K562 (cell line): ENCODE results near the gene CLDN14. TPM values are rescaled to one million over a fixed set of nuclear protein-coding genes. Genes with fewer than 3 reads are reported as not detected.

Experiments used
- CBFA2T3 ChIP-seq: fragments of 450-650 bp; IDR thresholded peaks from 2 replicates; pipeline ENCODE4 v1.6.1; 2017
- CBX2 ChIP-seq: fragments of 200-600 bp; sonication (generic); IDR thresholded peaks from one replicate; pipeline ENCODE4 v1.6.1; 2012; ENCODE audit warnings: mild to moderate bottlenecking, low read length, inconsistent platforms; ENCODE audit not compliant: insufficient read depth, poor library complexity, severe bottlenecking
- CHD7 ChIP-seq: fragments of 200-600 bp; sonication (generic); IDR thresholded peaks from one replicate; pipeline ENCODE4 v1.6.1; 2012; ENCODE audit warnings: mild to moderate bottlenecking, low read depth, low read length, inconsistent platforms
- CTCF ChIP-seq, 3 experiments: IDR thresholded peaks in 2 of 3; conservative IDR thresholded peaks in 1 of 3; 2 replicates each; pipeline ENCODE4 v1.5.1; 2011 to 2012; ENCODE audit warnings: low read length in 3 of 3, mild to moderate bottlenecking in 3 of 3, control low read depth in 2 of 3, improper control_type of control experiment in 1 of 3, inconsistent platforms in 1 of 3, low read depth in 1 of 3, mixed read lengths in 1 of 3, moderate library complexity in 1 of 3; ENCODE audit not compliant: insufficient read depth in 2 of 3
- E2F8 ChIP-seq: fragments of 450-650 bp; IDR thresholded peaks from 2 replicates; pipeline ENCODE4 v1.7.1; 2018; ENCODE audit warnings: mild to moderate bottlenecking, low read depth; ENCODE audit not compliant: partially characterized antibody
- HNRNPLL ChIP-seq: fragments of 200-400 bp; formaldehyde crosslinking; IDR thresholded peaks from 2 replicates; pipeline ENCODE4 v1.6.1; 2017; ENCODE audit warnings: low read length, low read depth, mild to moderate bottlenecking; ENCODE audit not compliant: poor library complexity, severe bottlenecking
- SP2 ChIP-seq: IDR thresholded peaks from 2 replicates; pipeline ENCODE4 v1.6.1; 2011; ENCODE audit warnings: mild to moderate bottlenecking, low read depth, low read length, moderate library complexity; ENCODE audit not compliant: poor library complexity, severe bottlenecking; ENCODE audit errors: extremely low read depth
- TCF7 ChIP-seq: sonication (generic); IDR thresholded peaks from 2 replicates; pipeline ENCODE4 v1.6.1; 2016; ENCODE audit warnings: antibody characterized with exemption, borderline replicate concordance
- ZC3H4 ChIP-seq: sonication (generic); formaldehyde crosslinking; IDR thresholded peaks from 2 replicates; pipeline ENCODE4 v1.9.0; 2021; ENCODE audit warnings: missing genetic modification reagents, borderline replicate concordance
- polyA plus RNA-seq, 8 experiments: library from polyadenylated mRNA; depleted of rRNA in 4 of 8; stranded (reverse) in 5 of 8; unstranded in 3 of 8; fragments of >200 nt; fragmentation: Nextera tagmentation in 2 of 8; fragmentation: Illumina TruSeq in 1 of 8; extraction: Ambion mirVana in 2 of 8; extraction: Trizol in 1 of 8; gene quantifications; 2 replicates each; pipeline versions ENCODE4 v1.2.1 to v1.2.3, GENCODE V29; 2011 to 2014; ENCODE audit warnings: inconsistent platforms in 1 of 8, missing spikeins in 1 of 8
- total RNA-seq, 7 experiments: library from RNA; depleted of rRNA in 6 of 7; stranded (reverse); fragments of >200 nt in 6 of 7; fragmentation: Illumina TruSeq in 2 of 7; extraction: Trizol in 2 of 7; gene quantifications; 2 replicates each; pipeline versions ENCODE4 v1.2.1 to v1.2.3, GENCODE V29; 2011 to 2021; ENCODE audit warnings: low replicate concordance in 1 of 7

Gene CLDN14
- total and polyA plus RNA-seq, 9 of the 15 experiments (the other 6 are each of a cell fraction or from before 2014, with no cell fraction given), result not detected

GRCh38 chr21:36422279-36423098 is 57.4 kb downstream of the CLDN14 start (continued):
- TF ChIP-seq HNRNPLL (no peak), CTCF (IDR thresholded peaks at IDR 0.05 in 2 of 3, conservative IDR thresholded peaks at IDR 0.05 in 1 of 3; ENCODE audit: insufficient read depth in 2 of 3, low read depth in 1 of 3, low read length in 3 of 3) (peak; percentile 86 to 96 (median 86)), CBFA2T3 (no peak), E2F8 (no peak), CBX2 (no peak), SP2 (no peak), TCF7 (no peak), CHD7 (no peak), ZC3H4 (CRISPR knock-in tag) (no peak)
